ENCODE results near the gene NOP56. TPM values are rescaled to one million over a fixed set of nuclear protein-coding genes. Genes with fewer than 3 reads are reported as not detected.

NOP56 gene
- total and polyA plus RNA-seq, 4 donors = 34.2 to 63.7 (median 46.5) TPM

DNA sequence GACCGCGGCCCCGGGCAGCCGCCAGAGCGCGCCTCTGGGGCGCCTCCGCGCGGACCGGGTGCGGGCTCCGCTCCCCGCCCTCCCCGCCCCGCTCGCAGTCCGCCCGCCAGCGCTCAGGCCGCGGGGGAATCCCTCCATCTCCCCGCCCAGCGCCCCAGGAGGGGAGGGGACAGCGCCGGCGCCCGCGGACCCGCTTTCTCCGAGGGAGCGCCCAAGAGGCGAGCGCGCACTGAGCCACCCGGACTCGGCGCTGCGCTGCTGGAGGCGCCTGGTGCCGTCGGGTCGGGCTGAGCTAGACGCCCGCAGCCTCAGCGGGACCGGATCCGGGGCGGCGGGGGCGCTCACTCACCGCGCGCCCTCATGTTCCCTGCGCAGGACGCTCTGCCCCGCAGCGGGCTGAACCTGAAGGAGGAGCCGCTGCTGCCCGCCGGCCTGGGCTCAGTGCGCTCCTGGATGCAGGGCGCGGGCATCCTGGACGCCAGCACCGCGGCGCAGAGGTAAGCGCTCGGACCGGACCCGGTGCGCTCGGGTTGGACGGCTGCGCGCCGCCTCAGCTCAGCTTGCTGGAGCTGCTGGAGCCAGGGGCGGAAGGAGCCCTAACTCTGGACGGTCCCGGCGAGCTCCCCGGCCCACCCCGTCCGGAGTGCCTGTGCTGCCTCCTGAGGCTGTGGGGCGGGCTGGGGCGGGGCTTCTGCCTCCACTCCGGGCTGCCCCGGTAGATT lies 41.0 kb downstream of the NOP56 start:
- H3K27ac ChIP-seq (ENCODE audit: low read depth in 1 of 2, low read length in 2 of 2) = no peak overlapping the region
- 5% methylated on average over 89 of the region's 89 CpGs for WGBS
- TF ChIP-seq, protein P1, sequence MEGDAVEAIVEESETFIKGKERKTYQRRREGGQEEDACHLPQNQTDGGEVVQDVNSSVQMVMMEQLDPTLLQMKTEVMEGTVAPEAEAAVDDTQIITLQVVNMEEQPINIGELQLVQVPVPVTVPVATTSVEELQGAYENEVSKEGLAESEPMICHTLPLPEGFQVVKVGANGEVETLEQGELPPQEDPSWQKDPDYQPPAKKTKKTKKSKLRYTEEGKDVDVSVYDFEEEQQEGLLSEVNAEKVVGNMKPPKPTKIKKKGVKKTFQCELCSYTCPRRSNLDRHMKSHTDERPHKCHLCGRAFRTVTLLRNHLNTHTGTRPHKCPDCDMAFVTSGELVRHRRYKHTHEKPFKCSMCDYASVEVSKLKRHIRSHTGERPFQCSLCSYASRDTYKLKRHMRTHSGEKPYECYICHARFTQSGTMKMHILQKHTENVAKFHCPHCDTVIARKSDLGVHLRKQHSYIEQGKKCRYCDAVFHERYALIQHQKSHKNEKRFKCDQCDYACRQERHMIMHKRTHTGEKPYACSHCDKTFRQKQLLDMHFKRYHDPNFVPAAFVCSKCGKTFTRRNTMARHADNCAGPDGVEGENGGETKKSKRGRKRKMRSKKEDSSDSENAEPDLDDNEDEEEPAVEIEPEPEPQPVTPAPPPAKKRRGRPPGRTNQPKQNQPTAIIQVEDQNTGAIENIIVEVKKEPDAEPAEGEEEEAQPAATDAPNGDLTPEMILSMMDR (IDR thresholded peaks at IDR 0.05; ENCODE audit: low read depth, low read length, missing input control) = no peak
- TF ChIP-seq TAF1 (conservative IDR thresholded peaks at IDR 0.05) = no peak
- no peak for TF ChIP-seq JUND (IDR thresholded peaks at IDR 0.05)
- no peak for TF ChIP-seq FOXA2 (IDR thresholded peaks at IDR 0.05)
- TF ChIP-seq, protein P2, sequence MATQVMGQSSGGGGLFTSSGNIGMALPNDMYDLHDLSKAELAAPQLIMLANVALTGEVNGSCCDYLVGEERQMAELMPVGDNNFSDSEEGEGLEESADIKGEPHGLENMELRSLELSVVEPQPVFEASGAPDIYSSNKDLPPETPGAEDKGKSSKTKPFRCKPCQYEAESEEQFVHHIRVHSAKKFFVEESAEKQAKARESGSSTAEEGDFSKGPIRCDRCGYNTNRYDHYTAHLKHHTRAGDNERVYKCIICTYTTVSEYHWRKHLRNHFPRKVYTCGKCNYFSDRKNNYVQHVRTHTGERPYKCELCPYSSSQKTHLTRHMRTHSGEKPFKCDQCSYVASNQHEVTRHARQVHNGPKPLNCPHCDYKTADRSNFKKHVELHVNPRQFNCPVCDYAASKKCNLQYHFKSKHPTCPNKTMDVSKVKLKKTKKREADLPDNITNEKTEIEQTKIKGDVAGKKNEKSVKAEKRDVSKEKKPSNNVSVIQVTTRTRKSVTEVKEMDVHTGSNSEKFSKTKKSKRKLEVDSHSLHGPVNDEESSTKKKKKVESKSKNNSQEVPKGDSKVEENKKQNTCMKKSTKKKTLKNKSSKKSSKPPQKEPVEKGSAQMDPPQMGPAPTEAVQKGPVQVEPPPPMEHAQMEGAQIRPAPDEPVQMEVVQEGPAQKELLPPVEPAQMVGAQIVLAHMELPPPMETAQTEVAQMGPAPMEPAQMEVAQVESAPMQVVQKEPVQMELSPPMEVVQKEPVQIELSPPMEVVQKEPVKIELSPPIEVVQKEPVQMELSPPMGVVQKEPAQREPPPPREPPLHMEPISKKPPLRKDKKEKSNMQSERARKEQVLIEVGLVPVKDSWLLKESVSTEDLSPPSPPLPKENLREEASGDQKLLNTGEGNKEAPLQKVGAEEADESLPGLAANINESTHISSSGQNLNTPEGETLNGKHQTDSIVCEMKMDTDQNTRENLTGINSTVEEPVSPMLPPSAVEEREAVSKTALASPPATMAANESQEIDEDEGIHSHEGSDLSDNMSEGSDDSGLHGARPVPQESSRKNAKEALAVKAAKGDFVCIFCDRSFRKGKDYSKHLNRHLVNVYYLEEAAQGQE (IDR thresholded peaks at IDR 0.05) = no peak
- no peak for TF ChIP-seq RXRA (IDR thresholded peaks at IDR 0.05)
- TF ChIP-seq HNF4A (conservative IDR thresholded peaks at IDR 0.05) = no peak
- no peak for TF ChIP-seq MAX (IDR thresholded peaks at IDR 0.05)
- TF ChIP-seq ZBTB33 (IDR thresholded peaks at IDR 0.05) = no peak
- TF ChIP-seq EGR1 (IDR thresholded peaks at IDR 0.05; ENCODE audit: low read depth in 2 of 2) = no peak
- no peak for TF ChIP-seq SP1 (IDR thresholded peaks at IDR 0.05)
- no peak for TF ChIP-seq NR2F2 (IDR thresholded peaks at IDR 0.05)
- no peak for TF ChIP-seq YY1 (IDR thresholded peaks at IDR 0.05)
- TF ChIP-seq GABPA (IDR thresholded peaks at IDR 0.05 in 1 of 2, conservative IDR thresholded peaks at IDR 0.05 in 1 of 2) = no peak
- TF ChIP-seq ATF3 (IDR thresholded peaks at IDR 0.05) = no peak
- no peak for TF ChIP-seq HNF4G (IDR thresholded peaks at IDR 0.05)
- TF ChIP-seq RAD21 (IDR thresholded peaks at IDR 0.05) = no peak
- no peak for TF ChIP-seq FOXA1 (IDR thresholded peaks at IDR 0.05)
- no peaks in the 10 kb centered on the region for H3K36me3 ChIP-seq (ENCODE audit: control insufficient read depth in 4 of 4, insufficient read depth in 3 of 4, low read depth in 1 of 4, low read length in 3 of 4)
- peaks cover 0 to 11% (median 0%) of the 10 kb centered on the region in 4 donors for H3K27me3 ChIP-seq (ENCODE audit: control insufficient read depth in 4 of 4, insufficient read depth in 4 of 4, low read length in 3 of 4)
- H3K9ac ChIP-seq (ENCODE audit: low read depth in 1 of 2, low read length in 2 of 2) = no peak overlapping the region
- no peak for DNase-seq (ENCODE audit: low spot score)
- peaks cover 4 to 7% (median 6%) of the 10 kb centered on the region in 4 donors for H3K4me1 ChIP-seq (ENCODE audit: control insufficient read depth in 4 of 4, insufficient read depth in 4 of 4, low read length in 3 of 4)
- H3K9me3 ChIP-seq (ENCODE audit: control insufficient read depth in 4 of 4, low read length in 3 of 4) = no peaks in the 10 kb centered on the region
- H3K4me3 ChIP-seq (ENCODE audit: low read depth in 1 of 3, low read length in 3 of 3) = peak overlapping the region in 1 of 3 donors; percentile 67
